Vagina (tissue), 1 donor: ENCODE results near the gene C12orf42. TPM values are rescaled to one million over a fixed set of nuclear protein-coding genes. Genes with fewer than 3 reads are reported as not detected.

Experiments
- total RNA-seq: library from RNA; depleted of rRNA; stranded (reverse); fragments of >200 nt; gene quantifications from one replicate; pipeline ENCODE4 v1.2.3, GENCODE V29; 2016

The C12orf42 gene
- total RNA-seq, 1 donor from 2014 or later = not detected

Other genes starting within 250 kb of the C12orf42 start
- 0.25 TPM for gene STAB2, start 91.3 kb upstream of the C12orf42 start, total RNA-seq